H1 (cell line): Measurements from ENCODE around the gene FBXO34. TPM values are rescaled to one million over a fixed set of nuclear protein-coding genes. Genes with fewer than 3 reads are reported as not detected.

ENCODE experiments used
- CREB1 ChIP-seq: IDR thresholded peaks from 2 replicates; pipeline ENCODE4 v1.6.1; 2012; ENCODE audit warnings: inconsistent platforms
- CTCF ChIP-seq, 3 experiments: IDR thresholded peaks; 1 replicate in 2 of 3; 2 replicates in 1 of 3; pipeline versions ENCODE4 v1.5.1 to v1.6.1; 2011; ENCODE audit warnings: low read length in 3 of 3, mild to moderate bottlenecking in 3 of 3, inconsistent platforms in 2 of 3, low read depth in 1 of 3, moderate library complexity in 1 of 3; ENCODE audit not compliant: insufficient read depth in 1 of 3; ENCODE audit errors: control extremely low read depth in 1 of 3
- POLR2AphosphoS5 ChIP-seq: IDR thresholded peaks from 2 replicates; pipeline ENCODE4 v1.6.1; 2011; ENCODE audit warnings: low read depth, low read length
- RBBP5 ChIP-seq: IDR thresholded peaks from 2 replicates; pipeline ENCODE4 v1.7.1; 2012; ENCODE audit warnings: low read depth, mild to moderate bottlenecking, inconsistent platforms, low read length, moderate library complexity, borderline replicate concordance
- SIN3A ChIP-seq, 2 experiments: IDR thresholded peaks in 1 of 2; conservative IDR thresholded peaks in 1 of 2; 2 replicates each; pipeline ENCODE4 v1.6.1; 2011 to 2012; ENCODE audit warnings: low read length in 2 of 2, improper control_type of control experiment in 1 of 2, low read depth in 1 of 2, mild to moderate bottlenecking in 1 of 2
- SP4 ChIP-seq: IDR thresholded peaks from 2 replicates; pipeline ENCODE4 v1.6.1; 2012; ENCODE audit warnings: low read length, inconsistent platforms
- polyA plus RNA-seq, 7 experiments: library from polyadenylated mRNA; depleted of rRNA in 3 of 7; stranded (reverse) in 5 of 7; unstranded in 2 of 7; fragments of >200 nt in 5 of 7; fragments of 200-250 nt in 2 of 7; gene quantifications; 1 replicate in 5 of 7; 2 replicates in 1 of 7; 4 replicates in 1 of 7; pipeline versions ENCODE4 v1.2.1 to v1.2.3, GENCODE V29; 2011 to 2013; ENCODE audit warnings: missing spikeins in 2 of 7, mixed read lengths in 2 of 7
- total RNA-seq: library from RNA; stranded (reverse); fragmentation: NEBNext Ultra II Directional; extraction: Animal tissue kit (Norgen Biotek cat#: 25700); gene quantifications from 2 replicates; pipeline ENCODE4 v1.2.1, GENCODE V29; 2021

FBXO34 gene
- total and polyA plus RNA-seq, 2 of the 8 experiments (the other 6 are each of a cell fraction or from before 2014, with no cell fraction given): 7.0 to 14.4 TPM

- TF ChIP-seq RBBP5: no peak
- TF ChIP-seq SIN3A (conservative IDR thresholded peaks at IDR 0.05 in 1 of 2, IDR thresholded peaks at IDR 0.05 in 1 of 2; ENCODE audit: low read depth in 1 of 2, low read length in 2 of 2): no peak
- TF ChIP-seq POLR2AphosphoS5: no peak
- TF ChIP-seq CTCF (IDR thresholded peaks at IDR 0.05; ENCODE audit: control extremely low read depth in 1 of 3, insufficient read depth in 1 of 3, low read depth in 1 of 3, low read length in 3 of 3): no peak
- TF ChIP-seq CREB1: no peak
- TF ChIP-seq SP4: no peak
- TF ChIP-seq, all 59 proteins: peak for 0
Measured at GRCh38 chr14:55348766-55349453, 77.7 kb downstream of the FBXO34 start (continued).
